Stimulated activated naive B cell treated with anti-CD40 and anti-IgM and Interleukin-4, amounts not matched to agents 10 μg/mL and 1 μg/mL and 100 μg/mL, for 72 hours (primary cell): ENCODE measurements around the gene CDCA5.

ENCODE experiments used
- ATAC-seq, 2 donors: fragments of 150-1000 bp; cut with Tn5 transposase; replicated peaks; 2 replicates each; pipeline ENCODE4 v1.10.0; 2021; ENCODE audit warnings: moderate library complexity in 1 of 2
- DNase-seq: peaks from one replicate; pipeline ENCODE4 v3.0.0; 2021
- H3K27ac Mint-ChIP-seq: one replicate; pipeline ENCODE4 v1.8.0; 2022; ENCODE audit warnings: mild to moderate bottlenecking, mixed read lengths
- H3K27me3 Mint-ChIP-seq, 2 donors: one replicate each; pipeline ENCODE4 v1.8.0; 2022; ENCODE audit warnings: mixed read lengths in 2 of 2
- H3K36me3 Mint-ChIP-seq, 2 donors: one replicate each; pipeline ENCODE4 v1.8.0; 2022; ENCODE audit warnings: mixed read lengths in 2 of 2, mild to moderate bottlenecking in 1 of 2
- H3K4me1 Mint-ChIP-seq, 2 donors: one replicate each; pipeline ENCODE4 v1.8.0; 2022; ENCODE audit warnings: mixed read lengths in 2 of 2, mild to moderate bottlenecking in 1 of 2
- H3K4me3 Mint-ChIP-seq, 2 donors: one replicate each; pipeline ENCODE4 v1.8.0; 2022; ENCODE audit warnings: mild to moderate bottlenecking in 2 of 2, mixed read lengths in 2 of 2, moderate library complexity in 1 of 2
- H3K9me3 Mint-ChIP-seq, 2 donors: one replicate each; pipeline ENCODE4 v1.8.0; 2022; ENCODE audit warnings: mixed read lengths in 2 of 2, mild to moderate bottlenecking in 1 of 2

The CDCA5 gene

DNA sequence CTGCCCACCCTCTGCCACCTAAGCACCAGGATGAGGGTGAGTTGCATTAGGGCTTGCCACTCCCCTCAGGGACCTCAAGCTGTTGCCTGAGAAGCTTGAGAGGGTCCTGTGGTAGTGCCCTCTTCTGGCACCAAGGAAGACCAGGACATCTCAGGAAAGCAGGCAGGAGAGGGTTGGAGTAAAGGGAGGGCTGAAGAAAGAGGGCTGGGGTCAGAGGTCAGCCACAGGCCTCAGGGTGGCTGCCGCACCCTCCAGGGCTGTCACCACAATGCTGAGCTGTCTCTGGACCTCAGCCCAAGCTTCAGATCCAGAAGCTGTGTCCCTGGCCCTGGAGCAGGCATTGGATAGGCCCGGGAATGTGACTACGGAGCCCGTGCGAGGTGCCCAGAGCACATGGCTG is 38.8 kb downstream of the CDCA5 start:
- DNase-seq (no peak), ATAC-seq (no peak)
- no peak overlapping the region for H3K27ac Mint-ChIP-seq
- H3K9me3 Mint-ChIP-seq: no peaks in the 10 kb centered on the region
- peaks cover 18 to 39% of the 10 kb centered on the region in 2 donors for H3K4me1 Mint-ChIP-seq
- no peaks in the 10 kb centered on the region for H3K27me3 Mint-ChIP-seq
- H3K4me3 Mint-ChIP-seq: no peak overlapping the region
- H3K36me3 Mint-ChIP-seq: peaks cover 4 to 9% of the 10 kb centered on the region in 2 donors

DNA sequence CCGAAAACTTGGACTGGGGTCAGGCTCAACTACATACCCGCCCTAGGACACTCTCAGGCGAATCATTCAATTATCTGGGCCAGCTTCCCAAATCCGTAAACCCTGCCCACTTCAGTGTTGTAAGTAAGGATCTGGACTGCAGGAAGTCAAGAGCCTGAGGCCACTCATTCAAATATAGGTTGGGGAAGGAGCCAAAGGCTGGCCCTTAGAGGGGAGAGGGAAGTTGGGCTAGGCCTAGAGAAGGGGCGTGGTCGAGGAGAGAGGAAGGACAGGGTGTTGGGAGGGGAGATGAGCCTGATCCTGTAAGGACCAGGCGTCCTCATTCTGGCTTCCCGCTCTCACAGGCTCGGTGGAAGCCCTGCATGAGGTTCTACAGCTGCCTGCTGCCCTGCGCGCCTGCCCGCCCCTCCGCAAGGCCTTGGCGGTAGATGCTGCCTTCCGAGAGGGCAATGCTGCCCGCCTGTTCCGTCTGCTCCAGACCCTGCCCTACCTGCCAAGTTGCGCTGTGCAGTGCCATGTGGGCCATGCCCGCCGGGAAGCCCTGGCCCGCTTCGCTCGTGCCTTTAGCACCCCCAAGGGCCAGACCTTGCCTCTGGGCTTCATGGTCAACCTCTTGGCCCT is 39.8 kb downstream of the CDCA5 start:
- Mint-ChIP-seq H3K9me3 (no peaks in the 10 kb centered on the region), H3K36me3 (peaks cover 4 to 9% of the 10 kb centered on the region in 2 donors), H3K27me3 (no peaks in the 10 kb centered on the region), H3K4me1 (peaks cover 21 to 39% of the 10 kb centered on the region in 2 donors), H3K27ac (peak overlapping the region; percentile 72), H3K4me3 (no peak overlapping the region)
- DNase-seq (no peak), ATAC-seq (no peak)

DNA sequence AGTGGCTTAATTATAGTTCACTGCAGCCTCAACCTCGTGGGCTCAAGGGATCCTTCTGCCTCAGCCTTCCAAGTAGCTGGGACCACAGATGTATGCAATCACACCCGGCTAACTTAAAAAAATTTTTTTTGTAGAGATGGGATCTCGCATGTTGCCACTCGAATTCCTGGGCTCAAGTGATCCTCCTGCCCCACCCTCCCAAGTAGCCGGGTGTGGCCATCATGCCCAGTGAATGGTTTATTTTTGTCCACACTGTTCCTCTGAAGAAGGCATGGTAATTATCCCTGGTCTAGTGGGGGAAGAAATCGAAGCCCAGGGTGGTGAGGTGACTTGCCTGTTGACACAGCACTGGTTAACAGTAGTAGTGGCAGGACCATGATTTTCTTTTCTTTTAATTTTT is 40.9 kb downstream of the CDCA5 start:
- no peaks in the 10 kb centered on the region for H3K9me3 Mint-ChIP-seq
- H3K4me3 Mint-ChIP-seq: peak overlapping the region; percentile 85 to 96
- peaks cover 8 to 18% of the 10 kb centered on the region in 2 donors for H3K36me3 Mint-ChIP-seq
- H3K27ac Mint-ChIP-seq: no peak overlapping the region
- DNase-seq (no peak), ATAC-seq (no peak)
- H3K4me1 Mint-ChIP-seq: peaks cover 22 to 44% of the 10 kb centered on the region in 2 donors
- H3K27me3 Mint-ChIP-seq: no peaks in the 10 kb centered on the region

DNA sequence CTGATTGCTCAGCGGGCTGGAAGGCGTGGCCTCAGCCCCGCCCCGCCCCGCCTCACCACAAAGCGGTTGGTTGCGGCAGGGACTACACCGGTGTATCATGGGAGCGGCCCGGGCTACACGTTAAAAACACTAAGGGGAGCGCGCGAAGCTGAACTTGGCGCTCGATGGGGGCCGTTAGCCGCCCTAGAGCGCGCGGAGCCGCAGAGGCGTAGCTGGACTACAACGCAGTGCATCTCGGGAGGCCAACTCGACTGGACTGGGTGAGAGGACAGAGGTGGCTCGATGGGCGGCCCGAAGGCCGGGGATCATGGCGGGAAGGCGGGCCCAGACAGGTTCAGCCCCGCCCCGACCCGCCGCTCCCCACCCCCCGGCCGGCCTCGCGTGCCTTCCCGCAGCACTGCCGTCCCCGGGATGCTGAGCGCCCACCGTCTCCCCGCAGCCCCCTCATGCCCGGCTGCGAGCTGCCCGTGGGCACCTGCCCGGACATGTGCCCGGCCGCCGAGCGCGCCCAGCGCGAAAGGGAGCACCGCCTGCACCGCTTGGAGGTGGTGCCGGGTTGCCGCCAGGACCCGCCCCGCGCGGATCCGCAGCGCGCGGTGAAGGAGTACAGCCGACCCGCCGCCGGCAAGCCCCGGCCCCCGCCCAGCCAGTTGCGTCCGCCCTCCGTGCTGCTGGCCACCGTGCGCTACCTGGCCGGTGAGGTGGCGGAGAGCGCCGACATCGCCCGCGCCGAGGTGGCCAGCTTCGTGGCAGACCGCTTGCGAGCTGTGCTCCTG is 42.8 kb downstream of the CDCA5 start, which contains the start of gene SAC3D1:
SAC3D1 (plus strand) TSS at position 364 of the 776 bp plus-strand sequence; CDS start at position 447, 83 bp downstream.
- no peaks in the 10 kb centered on the region for H3K27me3 Mint-ChIP-seq

DNA sequence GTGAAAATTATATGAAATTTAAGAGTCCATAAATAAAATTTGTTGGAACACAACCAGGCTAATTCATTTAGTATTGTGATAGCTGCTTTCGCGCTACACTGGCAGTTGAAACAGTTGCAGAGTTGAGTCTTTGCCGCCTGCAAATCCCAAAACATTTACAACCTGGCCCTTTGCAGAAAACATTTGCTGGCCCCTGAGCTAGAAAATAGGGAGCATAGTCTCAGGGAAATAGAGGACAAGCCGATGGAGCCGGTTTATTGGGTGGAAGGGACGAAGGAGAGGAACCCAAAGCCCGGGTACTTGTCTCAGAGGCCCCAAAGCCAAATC is 43.4 kb downstream of the CDCA5 start:
- ATAC-seq (no peak), DNase-seq (no peak)
- H3K4me3 Mint-ChIP-seq: peak overlapping the region; percentile 92 to 96
- H3K27me3 Mint-ChIP-seq: no peaks in the 10 kb centered on the region
- H3K9me3 Mint-ChIP-seq: no peaks in the 10 kb centered on the region
- peaks cover 8 to 25% of the 10 kb centered on the region in 2 donors for H3K36me3 Mint-ChIP-seq
- peak overlapping the region; percentile 94 for H3K27ac Mint-ChIP-seq
- peaks cover 17 to 25% of the 10 kb centered on the region in 2 donors for H3K4me1 Mint-ChIP-seq

More for the DNA sequence above, 42.8 kb downstream of the CDCA5 start, which contains the start of gene SAC3D1:
- peak; percentile 86 for DNase-seq
- peak; percentile 95 for ATAC-seq
- H3K9me3 Mint-ChIP-seq: no peaks in the 10 kb centered on the region
- peak within 1 kb of the TSS; percentile 92 to 96 for H3K4me3 Mint-ChIP-seq
- H3K4me1 Mint-ChIP-seq: peaks cover 17 to 25% of the 10 kb centered on the region in 2 donors
- peaks cover 8 to 22% of the 10 kb centered on the region in 2 donors for H3K36me3 Mint-ChIP-seq
- H3K27ac Mint-ChIP-seq: peak within 1 kb of the TSS; percentile 94

DNA sequence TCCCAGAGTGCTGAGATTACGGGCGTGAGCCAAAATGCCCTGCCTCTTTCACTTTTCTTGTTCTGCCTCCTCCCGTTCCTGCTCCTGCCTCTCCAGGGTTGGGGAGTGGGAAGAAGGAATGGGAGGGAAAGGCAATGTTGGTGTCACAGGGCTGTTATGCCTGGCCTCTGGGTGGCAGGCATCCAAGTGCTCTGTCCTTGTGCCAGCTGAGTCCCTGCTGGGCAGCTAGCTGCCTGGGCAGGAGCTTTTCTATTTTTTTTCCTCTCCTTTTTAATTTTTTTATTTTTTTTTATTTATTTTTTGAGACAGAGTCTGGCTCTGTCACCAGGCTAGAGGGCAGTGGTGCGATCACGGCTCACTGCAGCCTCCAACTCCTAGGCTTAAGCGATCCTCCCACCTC is 46.9 kb downstream of the CDCA5 start:
- ATAC-seq: no peak
- no peaks in the 10 kb centered on the region for H3K9me3 Mint-ChIP-seq
- no peaks in the 10 kb centered on the region for H3K27me3 Mint-ChIP-seq
- H3K27ac Mint-ChIP-seq: no peak overlapping the region
- peaks cover 9 to 30% of the 10 kb centered on the region in 2 donors for H3K36me3 Mint-ChIP-seq
- DNase-seq: no peak
- H3K4me1 Mint-ChIP-seq: peaks cover 10 to 13% of the 10 kb centered on the region in 2 donors
- H3K4me3 Mint-ChIP-seq: no peak overlapping the region

DNA sequence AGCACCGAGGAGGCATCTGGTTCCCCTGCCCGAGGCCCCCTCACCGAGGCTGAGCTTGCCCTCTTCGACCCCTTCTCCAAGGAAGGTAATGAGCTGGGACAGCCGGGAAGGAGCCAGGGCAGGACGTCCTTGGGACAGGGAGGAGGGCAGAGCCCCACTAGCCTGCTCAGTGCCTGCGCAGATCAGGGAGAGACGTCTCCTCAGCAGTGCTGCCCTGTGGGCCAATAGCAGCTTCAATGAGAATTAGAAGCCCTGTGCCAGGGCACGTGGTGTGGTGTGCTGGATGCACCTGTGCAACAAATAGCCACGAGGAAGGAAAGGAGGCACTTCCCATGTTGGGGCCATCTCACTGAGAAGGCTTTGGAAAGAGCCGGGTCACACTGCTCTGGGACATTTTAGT is 48.3 kb downstream of the CDCA5 start:
- Mint-ChIP-seq H3K27me3 (no peaks in the 10 kb centered on the region), H3K4me3 (no peak overlapping the region), H3K9me3 (no peaks in the 10 kb centered on the region), H3K4me1 (peaks cover 7 to 11% of the 10 kb centered on the region in 2 donors), H3K36me3 (peaks cover 9 to 30% of the 10 kb centered on the region in 2 donors), H3K27ac (no peak overlapping the region)
- DNase-seq: no peak
- ATAC-seq: no peak

DNA sequence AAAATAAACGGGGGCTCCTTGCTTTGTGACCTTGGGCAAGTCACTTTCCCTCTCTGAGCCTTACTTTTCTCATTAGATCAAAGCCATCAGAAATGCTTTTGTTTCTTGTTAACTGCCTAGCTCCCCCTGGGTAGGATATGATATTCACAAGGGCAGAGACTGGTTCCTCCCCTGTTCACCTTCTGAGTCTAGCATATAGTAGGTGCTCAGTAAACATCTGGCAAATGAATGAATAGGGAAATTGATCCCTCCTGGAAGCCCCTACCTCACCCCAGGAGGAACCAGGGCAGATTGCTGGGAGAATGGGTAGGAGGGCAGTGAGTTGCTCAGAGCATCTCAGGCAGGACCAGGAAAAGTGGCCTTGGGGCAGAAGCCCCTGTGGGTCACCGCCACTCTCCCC is 49.4 kb downstream of the CDCA5 start:
- H3K4me3 Mint-ChIP-seq: no peak overlapping the region
- H3K27ac Mint-ChIP-seq: no peak overlapping the region
- H3K9me3 Mint-ChIP-seq: no peaks in the 10 kb centered on the region
- ATAC-seq: no peak
- no peaks in the 10 kb centered on the region for H3K27me3 Mint-ChIP-seq
- H3K4me1 Mint-ChIP-seq: peaks cover 4 to 9% of the 10 kb centered on the region in 2 donors
- peaks cover 9 to 30% of the 10 kb centered on the region in 2 donors for H3K36me3 Mint-ChIP-seq
- no peak for DNase-seq

DNA sequence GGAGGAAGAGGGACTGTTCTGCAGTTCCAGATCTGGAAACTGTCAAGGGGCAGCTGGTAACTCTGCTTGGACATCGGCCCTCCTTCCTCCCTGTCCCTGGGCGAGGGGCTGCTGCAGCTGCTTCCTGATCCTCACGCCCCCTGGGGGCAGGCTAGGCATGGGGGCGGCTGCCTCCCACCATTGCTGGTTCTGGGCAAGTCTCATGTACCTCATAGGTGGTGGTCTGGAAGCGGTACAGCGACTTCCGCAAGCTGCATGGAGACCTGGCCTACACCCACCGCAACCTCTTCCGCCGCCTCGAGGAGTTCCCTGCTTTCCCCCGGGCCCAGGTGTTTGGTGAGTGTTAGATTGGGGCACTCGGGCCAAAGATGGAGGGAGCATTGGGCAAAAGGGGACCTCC is 51.6 kb downstream of the CDCA5 start:
- Mint-ChIP-seq H3K4me3 (no peak overlapping the region), H3K4me1 (peaks cover 5 to 17% of the 10 kb centered on the region in 2 donors), H3K27ac (no peak overlapping the region), H3K27me3 (no peaks in the 10 kb centered on the region), H3K36me3 (peaks cover 5 to 17% of the 10 kb centered on the region in 2 donors), H3K9me3 (no peaks in the 10 kb centered on the region)
- ATAC-seq: no peak
- no peak for DNase-seq
